ENCODE measurements around the gene SLC2A9.
"Not testable (repeated sequence)": the region's sequence is repeated elsewhere in the genome, so short reads cannot be mapped to it uniquely, and the experiment has no call there.

Gene SLC2A9

DNA sequence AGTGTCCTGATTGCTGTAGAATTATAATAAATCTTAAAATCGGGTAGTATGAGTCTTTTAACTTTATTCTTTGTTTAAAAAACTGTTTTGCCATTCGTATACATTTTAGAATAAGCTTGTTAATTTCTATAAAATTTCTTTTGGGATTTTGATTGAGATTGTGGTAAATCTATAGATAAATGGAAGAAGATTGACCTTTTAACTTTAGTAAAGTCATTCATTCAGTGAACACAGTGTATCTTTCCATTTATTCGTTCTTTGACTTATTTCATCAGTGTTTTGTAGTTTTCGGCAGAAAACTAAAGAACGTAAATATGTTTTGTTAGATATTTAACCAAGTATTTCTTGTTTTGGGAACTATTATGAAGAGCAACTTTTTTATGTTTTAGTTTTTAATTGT, 201.0 kb downstream of the SLC2A9 start:
- no peak for DNase-seq (ENCODE audit: low spot score)

GRCh38 chr4:9816285-9816684, 205.0 kb downstream of the SLC2A9 start:
- DNase-seq (ENCODE audit: low spot score), result no peak

- no peak for DNase-seq (ENCODE audit: low spot score)
These were observed 208.6 kb downstream of the SLC2A9 start for GRCh38 chr4:9812501-9813340.

- no peak for DNase-seq (ENCODE audit: low spot score)
These were observed 209.5 kb downstream of the SLC2A9 start for GRCh38 chr4:9811806-9812205.

- no peak for DNase-seq (ENCODE audit: low spot score)
These were observed 213.2 kb downstream of the SLC2A9 start for GRCh38 chr4:9808077-9808476.

DNA sequence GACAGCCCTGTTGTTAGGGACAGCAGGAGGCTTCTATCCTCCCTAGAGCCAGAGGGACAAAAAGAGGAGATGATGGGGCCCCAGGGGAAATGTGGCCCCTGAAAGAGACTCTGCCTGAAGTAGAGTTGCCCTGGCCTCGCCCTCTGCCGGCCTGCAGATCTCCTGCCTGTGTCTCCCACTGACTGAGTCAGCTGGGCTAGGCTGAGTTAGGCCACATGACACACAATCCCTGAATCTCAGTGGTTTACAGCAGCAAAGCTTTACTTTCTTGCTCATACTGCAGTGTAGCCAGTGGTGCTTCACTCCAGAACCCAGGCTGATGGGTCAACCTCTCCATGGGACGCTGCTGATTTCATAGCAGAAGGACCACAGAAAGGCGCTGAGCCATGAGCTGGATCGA, 216.4 kb downstream of the SLC2A9 start:
- DNase-seq (ENCODE audit: low spot score), result no peak

DNA sequence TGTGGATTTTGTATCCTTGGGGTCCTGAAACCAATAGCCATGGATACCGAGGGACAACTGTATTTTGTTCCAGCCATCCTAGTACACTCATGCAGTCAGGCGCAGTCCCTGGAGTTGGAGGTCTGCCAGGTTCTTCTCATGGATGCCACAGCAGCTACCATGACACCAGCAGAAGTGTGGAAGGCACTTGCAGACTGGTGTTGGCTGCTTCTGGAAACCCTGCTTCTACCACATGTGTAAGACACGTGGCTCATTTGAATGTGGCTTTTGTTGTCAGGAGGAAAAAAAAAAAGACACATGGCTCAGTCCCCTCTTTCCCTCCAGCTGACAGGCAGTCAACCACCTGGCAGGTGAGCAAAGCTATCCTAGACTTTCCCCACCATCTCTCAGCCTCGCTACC, 220.4 kb downstream of the SLC2A9 start:
- DNase-seq (ENCODE audit: low spot score), result no peak

GRCh38 chr4:9796641-9797040, 224.7 kb downstream of the SLC2A9 start:
- not testable (repeated sequence) for DNase-seq (ENCODE audit: low spot score)

DNA sequence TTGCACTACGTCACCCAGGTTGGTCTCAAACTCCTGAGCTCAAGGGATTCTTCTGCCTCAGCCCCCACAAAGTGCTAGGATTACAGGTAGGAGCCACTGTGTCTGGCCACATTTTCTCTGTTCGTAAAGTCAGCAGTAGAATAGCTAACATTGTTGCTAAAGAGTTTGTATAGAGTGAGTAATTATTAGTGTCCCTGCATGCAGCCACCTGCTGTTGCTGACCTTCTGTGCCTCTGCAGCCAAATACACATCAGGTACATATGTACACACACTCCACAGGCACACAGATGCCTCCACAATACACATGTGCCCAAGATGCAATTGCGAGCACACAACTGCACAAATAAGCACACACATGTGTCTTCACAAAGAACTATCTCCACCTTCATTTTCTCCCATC, 228.9 kb downstream of the SLC2A9 start:
- no peak for DNase-seq (ENCODE audit: low spot score)

GRCh38 chr4:9785891-9786290, 235.4 kb downstream of the SLC2A9 start:
- DNase-seq (ENCODE audit: low spot score), result not testable (repeated sequence)

DNA sequence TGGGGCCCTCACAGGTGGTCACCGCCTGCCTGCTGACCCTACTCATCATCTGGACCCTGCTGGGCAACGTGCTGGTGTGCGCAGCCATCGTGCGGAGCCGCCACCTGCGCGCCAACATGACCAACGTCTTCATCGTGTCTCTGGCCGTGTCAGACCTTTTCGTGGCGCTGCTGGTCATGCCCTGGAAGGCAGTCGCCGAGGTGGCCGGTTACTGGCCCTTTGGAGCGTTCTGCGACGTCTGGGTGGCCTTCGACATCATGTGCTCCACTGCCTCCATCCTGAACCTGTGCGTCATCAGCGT, 239.2 kb downstream of the SLC2A9 start:
- DNase-seq (ENCODE audit: low spot score), result no peak

DNA sequence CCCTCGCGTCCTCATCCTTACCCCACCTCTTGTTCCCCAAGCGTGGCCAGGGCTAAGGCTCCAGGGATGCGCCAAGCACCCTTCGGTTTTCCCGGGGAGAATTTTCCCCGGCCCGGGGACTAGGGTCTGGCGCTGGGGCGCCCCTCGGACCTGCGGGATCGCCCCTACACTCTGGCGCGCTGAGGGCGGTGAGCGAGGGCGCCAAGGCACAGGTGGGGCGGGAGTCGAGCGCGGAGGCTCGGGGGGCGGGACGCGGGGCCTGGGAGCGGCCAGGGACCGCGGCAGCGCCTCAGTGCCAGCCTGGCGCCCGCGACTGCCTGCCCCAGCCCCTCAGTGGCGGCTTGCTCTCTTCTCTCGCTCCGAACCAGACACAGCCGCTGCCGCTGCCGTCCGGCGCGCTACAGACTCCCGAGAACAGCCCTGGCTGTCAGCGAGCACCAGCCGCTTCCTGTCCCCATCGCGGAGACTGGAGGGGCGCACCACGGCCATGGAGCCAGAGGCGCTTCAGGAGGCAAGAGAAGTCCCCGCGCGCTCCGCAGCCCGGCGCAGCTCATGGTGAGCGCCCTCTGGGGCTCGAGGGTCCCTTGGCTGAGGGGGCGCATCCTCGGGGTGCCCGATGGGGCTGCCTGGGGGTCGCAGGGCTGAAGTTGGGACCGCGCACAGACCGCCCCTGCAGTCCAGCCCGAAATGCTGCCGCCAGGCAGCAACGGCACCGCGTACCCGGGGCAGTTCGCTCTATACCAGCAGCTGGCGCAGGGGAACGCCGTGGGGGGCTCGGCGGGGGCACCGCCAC, 239.8 kb downstream of the SLC2A9 start, which contains the start of gene DRD5:
TSS of gene DRD5 (plus strand) at position 292 of the 793 bp plus-strand sequence. CDS start at position 688, 396 bp downstream.
- no peak for DNase-seq (ENCODE audit: low spot score)

Data from CD4-positive, alpha-beta T cell treated with Interleukin-6 at 100 ng/mL for 8 hours (primary cell).